ENCODE results near the gene TSPAN17.

TSPAN17 gene

DNA sequence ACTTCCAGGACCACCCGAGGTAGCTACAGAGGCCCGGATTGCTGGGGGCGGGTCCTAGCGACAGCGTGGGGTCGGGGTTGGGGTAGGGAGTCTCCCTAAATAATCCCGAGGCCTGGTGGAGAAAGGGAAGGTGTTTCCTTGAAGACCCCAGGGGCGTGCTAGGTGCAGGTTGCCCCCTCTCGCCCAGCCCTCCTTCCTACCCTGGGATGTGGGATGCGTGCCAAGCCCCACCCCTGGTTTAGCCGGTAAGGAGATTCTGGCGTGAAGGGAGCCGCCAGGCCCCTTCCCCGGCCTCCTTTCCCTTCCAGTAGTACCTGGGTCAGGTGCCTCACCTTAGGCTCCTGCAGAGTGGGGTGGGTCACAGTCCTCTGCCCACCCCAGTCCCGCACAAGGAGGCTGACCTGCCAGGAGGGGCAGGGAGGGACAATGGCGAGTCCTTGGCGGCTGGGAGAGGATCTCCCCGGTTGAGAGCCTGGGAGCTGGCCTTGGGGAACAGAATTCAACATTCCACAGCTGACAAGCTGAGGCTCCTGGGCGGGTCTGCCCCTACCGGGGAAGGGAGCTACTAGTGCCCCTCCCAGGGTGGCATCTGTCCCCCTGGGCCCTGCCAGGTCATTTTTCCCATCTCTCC lies 674 bp downstream of the TSPAN17 start:
- Histone ChIP-seq H3K27ac (peak overlapping the region; percentile 70 to 81), H3K9me3 (no peaks in the 10 kb centered on the region), H3K4me3 (peak overlapping the region; percentile 66 to 74), H3K4me1 (peaks cover 0 to 29% (median 17%) of the 10 kb centered on the region in 4 donors), H3K27me3 (no peaks in the 10 kb centered on the region), H3K36me3 (peaks cover 4 to 9% (median 5%) of the 10 kb centered on the region in 3 donors)
- TF ChIP-seq, protein P1, sequence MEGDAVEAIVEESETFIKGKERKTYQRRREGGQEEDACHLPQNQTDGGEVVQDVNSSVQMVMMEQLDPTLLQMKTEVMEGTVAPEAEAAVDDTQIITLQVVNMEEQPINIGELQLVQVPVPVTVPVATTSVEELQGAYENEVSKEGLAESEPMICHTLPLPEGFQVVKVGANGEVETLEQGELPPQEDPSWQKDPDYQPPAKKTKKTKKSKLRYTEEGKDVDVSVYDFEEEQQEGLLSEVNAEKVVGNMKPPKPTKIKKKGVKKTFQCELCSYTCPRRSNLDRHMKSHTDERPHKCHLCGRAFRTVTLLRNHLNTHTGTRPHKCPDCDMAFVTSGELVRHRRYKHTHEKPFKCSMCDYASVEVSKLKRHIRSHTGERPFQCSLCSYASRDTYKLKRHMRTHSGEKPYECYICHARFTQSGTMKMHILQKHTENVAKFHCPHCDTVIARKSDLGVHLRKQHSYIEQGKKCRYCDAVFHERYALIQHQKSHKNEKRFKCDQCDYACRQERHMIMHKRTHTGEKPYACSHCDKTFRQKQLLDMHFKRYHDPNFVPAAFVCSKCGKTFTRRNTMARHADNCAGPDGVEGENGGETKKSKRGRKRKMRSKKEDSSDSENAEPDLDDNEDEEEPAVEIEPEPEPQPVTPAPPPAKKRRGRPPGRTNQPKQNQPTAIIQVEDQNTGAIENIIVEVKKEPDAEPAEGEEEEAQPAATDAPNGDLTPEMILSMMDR (IDR thresholded peaks at IDR 0.05): no peak
- intact Hi-C loops (cut with DNase I; ENCODE audit: low total_unique reads): loop anchor here (5.0 to 10.0 kb wide), 2 partner anchors 111 to 233 kb away; partner anchors contain the start of genes CLTB and RNF44
- peak; percentile 48 to 75 for DNase-seq

DNA sequence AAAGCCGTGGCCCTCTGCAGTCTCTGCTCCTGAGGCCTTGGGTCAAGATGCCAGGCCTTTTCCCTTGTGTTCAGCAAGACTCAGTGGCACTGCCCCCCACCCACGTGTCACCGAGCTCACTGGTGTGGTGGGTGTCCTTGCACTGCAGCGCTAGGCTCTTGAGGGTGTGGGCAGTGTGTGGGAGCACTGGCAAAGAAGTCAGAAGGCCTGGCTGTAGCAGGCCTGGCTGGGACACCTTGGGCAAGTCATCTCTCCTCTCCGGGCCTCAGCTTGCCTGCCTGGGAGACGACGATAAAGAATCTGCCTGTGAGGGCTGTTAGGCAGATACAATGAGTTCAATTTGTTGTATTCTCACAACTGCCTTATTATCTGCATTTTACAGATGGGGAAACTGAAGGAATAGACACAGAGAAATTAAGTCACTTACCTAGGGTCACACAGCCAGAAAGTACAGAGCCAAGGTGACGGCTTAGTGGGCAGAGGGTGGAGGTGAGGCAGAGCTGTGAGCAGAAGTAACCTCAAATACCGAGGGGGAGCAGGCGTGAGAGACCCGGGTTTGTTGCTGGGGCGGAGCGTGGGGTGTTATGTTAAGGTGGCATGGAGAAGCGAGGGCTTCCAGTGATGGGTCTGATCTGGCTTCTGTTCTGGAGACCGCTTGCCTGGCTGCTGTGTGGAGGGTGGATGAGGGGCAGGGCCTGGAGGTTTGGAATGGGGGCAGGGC lies 1.4 kb downstream of the TSPAN17 start:
- peak overlapping the region; percentile 70 to 81 for H3K27ac ChIP-seq
- peaks cover 8 to 15% (median 12%) of the 10 kb centered on the region in 3 donors for H3K36me3 ChIP-seq
- peaks cover 0 to 29% (median 17%) of the 10 kb centered on the region in 4 donors for H3K4me1 ChIP-seq
- no peak for DNase-seq
- no peaks in the 10 kb centered on the region for H3K9me3 ChIP-seq
- TF ChIP-seq, protein P1 (IDR thresholded peaks at IDR 0.05): no peak
- intact Hi-C loops (cut with DNase I; ENCODE audit: low total_unique reads): loop anchor here (5.0 to 10.0 kb wide), 2 partner anchors 111 to 234 kb away; partner anchors contain the start of genes CLTB and RNF44
- no peaks in the 10 kb centered on the region for H3K27me3 ChIP-seq
- H3K4me3 ChIP-seq: peak overlapping the region; percentile 66 to 74

DNA sequence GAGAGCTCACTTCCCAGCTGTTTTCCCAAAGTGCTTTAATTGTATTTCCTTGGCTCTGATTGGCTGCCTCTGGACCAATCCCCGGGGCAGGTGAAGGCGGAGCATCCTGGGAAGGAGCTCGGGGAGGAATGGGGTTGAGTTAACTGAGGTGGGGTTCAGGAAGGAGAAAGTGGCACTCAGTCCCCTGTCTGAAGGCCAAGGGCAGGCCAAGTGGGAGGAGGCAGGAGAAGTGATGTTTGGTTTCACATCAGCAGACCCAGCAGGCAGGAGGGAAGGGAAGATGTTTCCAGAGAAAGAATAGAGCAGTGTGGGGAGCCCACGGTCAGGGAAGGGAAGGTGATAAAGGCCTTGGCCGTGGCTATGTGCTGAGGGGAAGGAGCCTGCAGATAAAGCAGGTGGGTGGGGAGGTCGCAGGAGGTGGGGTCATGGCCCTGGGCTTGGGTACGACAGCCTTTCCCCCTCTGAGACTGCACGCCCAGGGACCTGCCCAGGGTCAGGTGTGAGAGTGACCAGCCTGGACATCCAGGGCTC lies 3.1 kb downstream of the TSPAN17 start:
- peaks cover 13 to 33% (median 24%) of the 10 kb centered on the region in 3 donors for H3K36me3 ChIP-seq
- H3K9me3 ChIP-seq: no peaks in the 10 kb centered on the region
- intact Hi-C loops (cut with DNase I; ENCODE audit: low total_unique reads): no loop called here
- DNase-seq: no peak
- no peak overlapping the region for H3K4me3 ChIP-seq
- TF ChIP-seq, protein P1 (IDR thresholded peaks at IDR 0.05): no peak
- peaks cover 0 to 29% (median 17%) of the 10 kb centered on the region in 4 donors for H3K4me1 ChIP-seq
- no peak overlapping the region for H3K27ac ChIP-seq
- no peaks in the 10 kb centered on the region for H3K27me3 ChIP-seq

DNA sequence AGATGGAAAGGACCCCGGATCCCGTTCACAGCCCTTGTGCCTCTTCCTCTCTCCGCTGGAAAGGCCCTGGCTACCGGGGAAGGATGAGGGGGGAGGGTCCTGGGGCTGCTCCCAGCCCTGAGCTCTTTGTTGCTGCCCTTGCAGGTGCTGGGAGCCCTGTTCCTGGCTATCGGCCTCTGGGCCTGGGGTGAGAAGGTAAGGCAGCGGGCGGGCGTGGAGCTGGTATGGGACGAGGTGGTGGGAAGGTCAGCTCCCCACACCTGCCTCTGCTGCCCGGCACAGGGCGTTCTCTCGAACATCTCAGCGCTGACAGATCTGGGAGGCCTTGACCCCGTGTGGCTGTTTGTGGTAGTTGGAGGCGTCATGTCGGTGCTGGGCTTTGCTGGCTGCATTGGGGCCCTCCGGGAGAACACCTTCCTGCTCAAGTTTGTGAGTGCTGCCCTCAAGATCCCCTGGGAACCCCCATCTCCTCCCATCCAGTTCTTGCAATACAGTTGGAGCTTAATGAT lies 4.2 kb downstream of the TSPAN17 start:
- TF ChIP-seq, protein P1 (IDR thresholded peaks at IDR 0.05): no peak
- no peak for DNase-seq
- no peaks in the 10 kb centered on the region for H3K9me3 ChIP-seq
- no peak overlapping the region for H3K4me3 ChIP-seq
- peaks cover 15 to 44% (median 25%) of the 10 kb centered on the region in 3 donors for H3K36me3 ChIP-seq
- intact Hi-C loops (cut with DNase I; ENCODE audit: low total_unique reads): no loop called here
- peaks cover 0 to 25% (median 16%) of the 10 kb centered on the region in 4 donors for H3K4me1 ChIP-seq
- H3K27ac ChIP-seq: no peak overlapping the region
- H3K27me3 ChIP-seq: no peaks in the 10 kb centered on the region

DNA sequence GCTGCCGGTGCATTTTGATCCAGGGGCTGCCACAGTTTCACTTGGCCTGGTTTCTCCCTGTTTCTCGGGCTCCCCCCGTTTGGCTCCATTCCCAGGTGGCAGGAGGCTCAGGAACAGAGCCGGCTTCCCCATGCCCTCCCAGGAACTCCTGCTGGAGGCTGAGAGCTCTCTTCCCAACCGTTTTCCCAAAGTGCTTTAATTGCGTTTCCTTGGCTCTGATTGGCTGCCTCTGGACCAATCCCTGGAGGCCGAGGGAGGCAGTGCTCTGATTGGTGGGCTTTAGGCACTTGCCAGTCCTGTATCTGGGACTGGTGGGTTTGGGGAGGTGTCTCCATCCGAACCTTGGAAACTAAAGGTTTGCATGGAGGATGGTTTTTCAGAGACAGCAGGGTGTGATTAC lies 4.9 kb downstream of the TSPAN17 start:
- no peak for DNase-seq
- Histone ChIP-seq H3K4me3 (no peak overlapping the region), H3K9me3 (no peaks in the 10 kb centered on the region), H3K36me3 (peaks cover 18 to 50% (median 32%) of the 10 kb centered on the region in 3 donors), H3K27me3 (no peaks in the 10 kb centered on the region), H3K4me1 (peaks cover 0 to 21% (median 13%) of the 10 kb centered on the region in 4 donors), H3K27ac (no peak overlapping the region)
- intact Hi-C loops (cut with DNase I; ENCODE audit: low total_unique reads): no loop called here
- TF ChIP-seq, protein P1 (IDR thresholded peaks at IDR 0.05): no peak

All from tibial artery (tissue), 4 donors.